Stimulated activated CD8-positive, alpha-beta memory T cell treated with anti-CD3 and anti-CD28 coated beads, Interleukin-12 subunit alpha, Interleukin-12 subunit beta, amount 100 ng/mL, for 4 hours (primary cell): Measurements from ENCODE around the gene TMEM232.

Source experiments
- DNase-seq: peaks from one replicate; pipeline ENCODE4 v3.0.0-alpha.2; 2020; ENCODE audit warnings: low read depth

Gene TMEM232

GRCh38 chr5:110398951-110399350 is 327.5 kb downstream of the TMEM232 start:
- no peak for DNase-seq

GRCh38 chr5:110397281-110397680 is 329.2 kb downstream of the TMEM232 start:
- DNase-seq, result no peak

GRCh38 chr5:110386782-110387181 is 339.7 kb downstream of the TMEM232 start:
- DNase-seq, result no peak

- DNase-seq, result no peak
Observed at GRCh38 chr5:110383231-110383630, 343.2 kb downstream of the TMEM232 start.

GRCh38 chr5:110377943-110378342 is 348.5 kb downstream of the TMEM232 start:
- no peak for DNase-seq

- no peak for DNase-seq
Observed at GRCh38 chr5:110377361-110377760, 349.1 kb downstream of the TMEM232 start.

- DNase-seq, result no peak
Observed at GRCh38 chr5:110376281-110376951, 350.1 kb downstream of the TMEM232 start.

- DNase-seq, result no peak
Observed at GRCh38 chr5:110371725-110372041, 354.8 kb downstream of the TMEM232 start.

GRCh38 chr5:110371011-110371724 is 355.3 kb downstream of the TMEM232 start:
- DNase-seq, result no peak
